GM23338 (cell line): ENCODE results near the gene EML4. TPM values are rescaled to one million over a fixed set of nuclear protein-coding genes. Genes with fewer than 3 reads are reported as not detected.
A peak's percentile ranks its signal among the peaks of the same experiment; 100 is the strongest.

Source experiments
- ATAC-seq: fragments of 200-7000 bp; cut with Tn5 transposase; 3 replicates; pipeline ENCODE4 v1.9.1; 2020
- DNase-seq: peaks from one replicate; pipeline ENCODE4 v3.0.0-alpha.2; 2015; ENCODE audit warnings: low spot score
- H2AFZ ChIP-seq: fragments of 200-600 bp; sonication (generic); 2 replicates; pipeline ENCODE4 v1.8.0; 2016; ENCODE audit warnings: antibody characterized with exemption, mild to moderate bottlenecking, moderate library complexity
- H3F3A ChIP-seq: fragments of 200-600 bp; sonication (generic); replicated peaks from 2 replicates; pipeline ENCODE4 v1.8.0; 2017; ENCODE audit warnings: antibody characterized with exemption, mixed run types, low read depth
- H3K27ac ChIP-seq: fragments of 200-600 bp; sonication (generic); 2 replicates; pipeline ENCODE4 v1.6.1; 2016; ENCODE audit warnings: low read depth
- H3K27me3 ChIP-seq: fragments of 200-600 bp; sonication (generic); 2 replicates; pipeline ENCODE4 v1.8.0; 2016; ENCODE audit warnings: mild to moderate bottlenecking, mixed run types, moderate library complexity; ENCODE audit not compliant: insufficient read depth
- H3K36me3 ChIP-seq: fragments of 200-600 bp; sonication (generic); 2 replicates; pipeline ENCODE4 v1.8.0; 2016; ENCODE audit warnings: mild to moderate bottlenecking; ENCODE audit not compliant: insufficient read depth
- H3K4me1 ChIP-seq: fragments of 200-600 bp; sonication (generic); 2 replicates; pipeline ENCODE4 v1.8.0; 2016; ENCODE audit warnings: mild to moderate bottlenecking, moderate library complexity; ENCODE audit not compliant: insufficient read depth
- H3K4me2 ChIP-seq: fragments of 200-600 bp; sonication (generic); 2 replicates; pipeline ENCODE4 v1.7.1; 2017; ENCODE audit warnings: mixed run types
- H3K4me3 ChIP-seq: fragments of 200-600 bp; sonication (generic); 2 replicates; pipeline ENCODE4 v1.6.1; 2016; ENCODE audit warnings: mixed run types
- H3K79me2 ChIP-seq: fragments of 200-600 bp; sonication (generic); replicated peaks from 2 replicates; pipeline ENCODE4 v1.8.0; 2017; ENCODE audit warnings: mild to moderate bottlenecking; ENCODE audit not compliant: insufficient read depth
- H3K9me2 ChIP-seq: fragments of 200-600 bp; sonication (generic); 2 replicates; pipeline ENCODE4 v1.8.0; 2017; ENCODE audit not compliant: insufficient read depth
- H4K20me1 ChIP-seq: fragments of 200-600 bp; sonication (generic); replicated peaks from 2 replicates; pipeline ENCODE4 v1.8.0; 2017; ENCODE audit warnings: mild to moderate bottlenecking; ENCODE audit not compliant: insufficient read depth
- H3K27ac Mint-ChIP-seq: 2 replicates; pipeline ENCODE4 v1.8.0; 2020; ENCODE audit warnings: inconsistent platforms, mild to moderate bottlenecking, moderate library complexity, mixed read lengths
- H3K27me3 Mint-ChIP-seq: 3 replicates; pipeline ENCODE4 v1.8.0; 2022; ENCODE audit warnings: low read depth, mild to moderate bottlenecking, moderate library complexity, mixed read lengths, inconsistent platforms; ENCODE audit not compliant: insufficient read depth, poor library complexity
- H3K36me3 Mint-ChIP-seq: 3 replicates; pipeline ENCODE4 v1.8.0; 2021; ENCODE audit warnings: low read depth, mild to moderate bottlenecking, inconsistent platforms, moderate library complexity, mixed read lengths
- H3K4me1 Mint-ChIP-seq: 3 replicates; pipeline ENCODE4 v1.8.0; 2020; ENCODE audit warnings: mild to moderate bottlenecking, inconsistent platforms, mixed read lengths
- H3K4me3 Mint-ChIP-seq: 3 replicates; pipeline ENCODE4 v1.8.0; 2021; ENCODE audit warnings: moderate library complexity, mild to moderate bottlenecking, inconsistent platforms, mixed read lengths
- H3K9me3 Mint-ChIP-seq: 3 replicates; pipeline ENCODE4 v1.8.0; 2020; ENCODE audit warnings: moderate library complexity, mild to moderate bottlenecking, inconsistent platforms, mixed read lengths
- CREB1 ChIP-seq: fragments of 250-450 bp; sonication (Bioruptor Pico); IDR thresholded peaks from 2 replicates; pipeline ENCODE4 v1.5.0; 2020; ENCODE audit warnings: low read depth, mild to moderate bottlenecking, moderate library complexity
- EZH2 ChIP-seq: fragments of 200-600 bp; sonication (generic); IDR thresholded peaks from one replicate; pipeline ENCODE4 v1.8.0; 2017; ENCODE audit warnings: antibody characterized with exemption, mild to moderate bottlenecking, low read depth; ENCODE audit not compliant: unreplicated experiment
- EZH2phosphoT487 ChIP-seq: fragments of 200-600 bp; sonication (generic); IDR thresholded peaks from one replicate; pipeline ENCODE4 v1.8.1; 2018; ENCODE audit warnings: antibody characterized with exemption; ENCODE audit not compliant: unreplicated experiment
- JUNB ChIP-seq: IDR thresholded peaks from one replicate; pipeline ENCODE4 v1.6.1; 2016; ENCODE audit warnings: antibody characterized with exemption; ENCODE audit not compliant: unreplicated experiment
- NANOG ChIP-seq: IDR thresholded peaks from 2 replicates; pipeline ENCODE4 v1.6.1; 2016; ENCODE audit warnings: antibody characterized with exemption, borderline replicate concordance
- POLR2AphosphoS5 ChIP-seq: IDR thresholded peaks from 2 replicates; pipeline ENCODE4 v1.6.1; 2016; ENCODE audit warnings: antibody characterized with exemption, low read depth
- STAT1 ChIP-seq: IDR thresholded peaks from one replicate; pipeline ENCODE4 v1.6.1; 2016; ENCODE audit warnings: antibody characterized with exemption; ENCODE audit not compliant: unreplicated experiment
- ZNF331 ChIP-seq: fragments of 250-450 bp; sonication (Bioruptor Pico); IDR thresholded peaks from 2 replicates; pipeline ENCODE4 v1.5.0; 2020; ENCODE audit warnings: low read depth, mild to moderate bottlenecking, moderate library complexity
- polyA plus RNA-seq: library from polyadenylated mRNA; unstranded; fragments of >200 nt; fragmentation: Nextera tagmentation; extraction: Ambion mirVana; gene quantifications from 2 replicates; pipeline ENCODE4 v1.2.1, GENCODE V29; 2016
- total RNA-seq: library from RNA; depleted of rRNA; stranded (reverse); fragments of >200 nt; shearing (Covaris generic); gene quantifications from 2 replicates; pipeline ENCODE4 v1.2.3, GENCODE V29; 2014
- TF ChIP-seq, protein P1 (sequence below): fragments of 250-450 bp; sonication (Bioruptor Pico); IDR thresholded peaks from 2 replicates; pipeline ENCODE4 v1.5.0; 2020; ENCODE audit warnings: mild to moderate bottlenecking, moderate library complexity
- TF ChIP-seq, protein P2 (sequence below), 2 experiments: fragments of 200-600 bp in 1 of 2; sonication (generic) in 1 of 2; conservative IDR thresholded peaks; 2 replicates each; pipeline versions ENCODE4 v1.5.1 to v1.6.1; 2016 to 2017; ENCODE audit warnings: antibody characterized with exemption in 2 of 2, low read depth in 2 of 2, mild to moderate bottlenecking in 2 of 2, moderate library complexity in 1 of 2
- TF ChIP-seq, protein P3 (sequence below): IDR thresholded peaks from 2 replicates; pipeline ENCODE4 v1.6.1; 2016; ENCODE audit warnings: antibody characterized with exemption

EML4 gene
- total and polyA plus RNA-seq, 2 experiments from 2014 or later = 65.3 to 115 TPM

DNA sequence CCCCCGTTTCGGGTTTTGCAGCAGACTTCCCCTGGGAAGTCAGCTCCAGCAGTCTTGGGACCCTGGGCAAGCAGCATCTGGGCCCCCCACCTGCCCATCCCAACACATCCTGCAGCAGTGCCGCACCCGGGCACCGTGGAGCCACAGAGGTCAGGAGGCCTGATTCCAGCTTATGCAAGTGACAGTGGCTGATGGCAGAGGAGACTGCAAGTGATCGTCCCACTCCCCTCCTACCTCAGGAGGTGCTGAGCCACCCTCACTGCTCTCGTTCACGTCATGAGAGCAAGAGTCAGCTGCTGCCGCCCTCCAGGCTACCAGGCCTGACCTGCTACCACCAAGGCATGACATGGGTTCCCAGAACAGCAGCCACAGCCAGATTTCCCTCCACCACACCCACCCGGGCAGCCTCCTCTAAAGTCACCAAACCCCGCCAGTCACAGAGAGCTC is 173.7 kb downstream of the EML4 start:
- Histone ChIP-seq H3K4me2 (no peak overlapping the region), H3K4me3 (no peak overlapping the region), H3K79me2 (peaks cover 50% of the 10 kb centered on the region), H3K9me2 (no peaks in the 10 kb centered on the region), H3K27ac (no peak overlapping the region), H2AFZ (no peak overlapping the region), H3K4me1 (no peaks in the 10 kb centered on the region; the same call in 1 of the 2 replicates), H4K20me1 (peaks cover 13% of the 10 kb centered on the region), H3K36me3 (no peaks in the 10 kb centered on the region; the same call in 1 of the 2 replicates), H3K27me3 (no peaks in the 10 kb centered on the region), H3F3A (peaks cover 3% of the 10 kb centered on the region; the same call in 1 of the 2 replicates)
- peaks cover 21% of the 10 kb centered on the region for H3K27me3 Mint-ChIP-seq
- ATAC-seq (no peak), DNase-seq (no peak)
- H3K4me3 Mint-ChIP-seq = no peak overlapping the region
- H3K36me3 Mint-ChIP-seq = peaks cover 18% of the 10 kb centered on the region
- peaks cover 18% of the 10 kb centered on the region for H3K4me1 Mint-ChIP-seq
- peak overlapping the region; percentile 78 for H3K27ac Mint-ChIP-seq
- TF ChIP-seq, protein P1, sequence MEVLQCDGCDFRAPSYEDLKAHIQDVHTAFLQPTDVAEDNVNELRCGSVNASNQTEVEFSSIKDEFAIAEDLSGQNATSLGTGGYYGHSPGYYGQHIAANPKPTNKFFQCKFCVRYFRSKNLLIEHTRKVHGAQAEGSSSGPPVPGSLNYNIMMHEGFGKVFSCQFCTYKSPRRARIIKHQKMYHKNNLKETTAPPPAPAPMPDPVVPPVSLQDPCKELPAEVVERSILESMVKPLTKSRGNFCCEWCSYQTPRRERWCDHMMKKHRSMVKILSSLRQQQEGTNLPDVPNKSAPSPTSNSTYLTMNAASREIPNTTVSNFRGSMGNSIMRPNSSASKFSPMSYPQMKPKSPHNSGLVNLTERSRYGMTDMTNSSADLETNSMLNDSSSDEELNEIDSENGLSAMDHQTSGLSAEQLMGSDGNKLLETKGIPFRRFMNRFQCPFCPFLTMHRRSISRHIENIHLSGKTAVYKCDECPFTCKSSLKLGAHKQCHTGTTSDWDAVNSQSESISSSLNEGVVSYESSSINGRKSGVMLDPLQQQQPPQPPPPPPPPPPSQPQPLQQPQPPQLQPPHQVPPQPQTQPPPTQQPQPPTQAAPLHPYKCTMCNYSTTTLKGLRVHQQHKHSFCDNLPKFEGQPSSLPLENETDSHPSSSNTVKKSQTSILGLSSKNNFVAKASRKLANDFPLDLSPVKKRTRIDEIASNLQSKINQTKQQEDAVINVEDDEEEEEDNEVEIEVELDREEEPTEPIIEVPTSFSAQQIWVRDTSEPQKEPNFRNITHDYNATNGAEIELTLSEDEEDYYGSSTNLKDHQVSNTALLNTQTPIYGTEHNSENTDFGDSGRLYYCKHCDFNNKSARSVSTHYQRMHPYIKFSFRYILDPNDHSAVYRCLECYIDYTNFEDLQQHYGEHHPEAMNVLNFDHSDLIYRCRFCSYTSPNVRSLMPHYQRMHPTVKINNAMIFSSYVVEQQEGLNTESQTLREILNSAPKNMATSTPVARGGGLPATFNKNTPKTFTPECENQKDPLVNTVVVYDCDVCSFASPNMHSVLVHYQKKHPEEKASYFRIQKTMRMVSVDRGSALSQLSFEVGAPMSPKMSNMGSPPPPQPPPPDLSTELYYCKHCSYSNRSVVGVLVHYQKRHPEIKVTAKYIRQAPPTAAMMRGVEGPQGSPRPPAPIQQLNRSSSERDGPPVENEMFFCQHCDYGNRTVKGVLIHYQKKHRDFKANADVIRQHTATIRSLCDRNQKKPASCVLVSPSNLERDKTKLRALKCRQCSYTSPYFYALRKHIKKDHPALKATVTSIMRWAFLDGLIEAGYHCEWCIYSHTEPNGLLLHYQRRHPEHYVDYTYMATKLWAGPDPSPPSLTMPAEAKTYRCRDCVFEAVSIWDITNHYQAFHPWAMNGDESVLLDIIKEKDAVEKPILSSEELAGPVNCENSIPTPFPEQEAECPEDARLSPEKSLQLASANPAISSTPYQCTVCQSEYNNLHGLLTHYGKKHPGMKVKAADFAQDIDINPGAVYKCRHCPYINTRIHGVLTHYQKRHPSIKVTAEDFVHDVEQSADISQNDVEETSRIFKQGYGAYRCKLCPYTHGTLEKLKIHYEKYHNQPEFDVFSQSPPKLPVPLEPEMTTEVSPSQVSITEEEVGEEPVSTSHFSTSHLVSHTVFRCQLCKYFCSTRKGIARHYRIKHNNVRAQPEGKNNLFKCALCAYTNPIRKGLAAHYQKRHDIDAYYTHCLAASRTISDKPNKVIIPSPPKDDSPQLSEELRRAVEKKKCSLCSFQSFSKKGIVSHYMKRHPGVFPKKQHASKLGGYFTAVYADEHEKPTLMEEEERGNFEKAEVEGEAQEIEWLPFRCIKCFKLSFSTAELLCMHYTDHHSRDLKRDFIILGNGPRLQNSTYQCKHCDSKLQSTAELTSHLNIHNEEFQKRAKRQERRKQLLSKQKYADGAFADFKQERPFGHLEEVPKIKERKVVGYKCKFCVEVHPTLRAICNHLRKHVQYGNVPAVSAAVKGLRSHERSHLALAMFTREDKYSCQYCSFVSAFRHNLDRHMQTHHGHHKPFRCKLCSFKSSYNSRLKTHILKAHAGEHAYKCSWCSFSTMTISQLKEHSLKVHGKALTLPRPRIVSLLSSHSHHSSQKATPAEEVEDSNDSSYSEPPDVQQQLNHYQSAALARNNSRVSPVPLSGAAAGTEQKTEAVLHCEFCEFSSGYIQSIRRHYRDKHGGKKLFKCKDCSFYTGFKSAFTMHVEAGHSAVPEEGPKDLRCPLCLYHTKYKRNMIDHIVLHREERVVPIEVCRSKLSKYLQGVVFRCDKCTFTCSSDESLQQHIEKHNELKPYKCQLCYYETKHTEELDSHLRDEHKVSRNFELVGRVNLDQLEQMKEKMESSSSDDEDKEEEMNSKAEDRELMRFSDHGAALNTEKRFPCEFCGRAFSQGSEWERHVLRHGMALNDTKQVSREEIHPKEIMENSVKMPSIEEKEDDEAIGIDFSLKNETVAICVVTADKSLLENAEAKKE (CRISPR knock-in tag) = no peak
- TF ChIP-seq CREB1 (CRISPR knock-in tag) (no peak), ZNF331 (CRISPR knock-in tag) (no peak), JUNB (no peak), EZH2phosphoT487 (no peak), POLR2AphosphoS5 (no peak), STAT1 (no peak), EZH2 (no peak), NANOG (no peak)
- TF ChIP-seq, protein P2, sequence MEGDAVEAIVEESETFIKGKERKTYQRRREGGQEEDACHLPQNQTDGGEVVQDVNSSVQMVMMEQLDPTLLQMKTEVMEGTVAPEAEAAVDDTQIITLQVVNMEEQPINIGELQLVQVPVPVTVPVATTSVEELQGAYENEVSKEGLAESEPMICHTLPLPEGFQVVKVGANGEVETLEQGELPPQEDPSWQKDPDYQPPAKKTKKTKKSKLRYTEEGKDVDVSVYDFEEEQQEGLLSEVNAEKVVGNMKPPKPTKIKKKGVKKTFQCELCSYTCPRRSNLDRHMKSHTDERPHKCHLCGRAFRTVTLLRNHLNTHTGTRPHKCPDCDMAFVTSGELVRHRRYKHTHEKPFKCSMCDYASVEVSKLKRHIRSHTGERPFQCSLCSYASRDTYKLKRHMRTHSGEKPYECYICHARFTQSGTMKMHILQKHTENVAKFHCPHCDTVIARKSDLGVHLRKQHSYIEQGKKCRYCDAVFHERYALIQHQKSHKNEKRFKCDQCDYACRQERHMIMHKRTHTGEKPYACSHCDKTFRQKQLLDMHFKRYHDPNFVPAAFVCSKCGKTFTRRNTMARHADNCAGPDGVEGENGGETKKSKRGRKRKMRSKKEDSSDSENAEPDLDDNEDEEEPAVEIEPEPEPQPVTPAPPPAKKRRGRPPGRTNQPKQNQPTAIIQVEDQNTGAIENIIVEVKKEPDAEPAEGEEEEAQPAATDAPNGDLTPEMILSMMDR (conservative IDR thresholded peaks at IDR 0.05; ENCODE audit: low read depth in 2 of 2) = no peak
- TF ChIP-seq, protein P3, sequence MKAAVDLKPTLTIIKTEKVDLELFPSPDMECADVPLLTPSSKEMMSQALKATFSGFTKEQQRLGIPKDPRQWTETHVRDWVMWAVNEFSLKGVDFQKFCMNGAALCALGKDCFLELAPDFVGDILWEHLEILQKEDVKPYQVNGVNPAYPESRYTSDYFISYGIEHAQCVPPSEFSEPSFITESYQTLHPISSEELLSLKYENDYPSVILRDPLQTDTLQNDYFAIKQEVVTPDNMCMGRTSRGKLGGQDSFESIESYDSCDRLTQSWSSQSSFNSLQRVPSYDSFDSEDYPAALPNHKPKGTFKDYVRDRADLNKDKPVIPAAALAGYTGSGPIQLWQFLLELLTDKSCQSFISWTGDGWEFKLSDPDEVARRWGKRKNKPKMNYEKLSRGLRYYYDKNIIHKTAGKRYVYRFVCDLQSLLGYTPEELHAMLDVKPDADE = no peak
- H3K9me3 Mint-ChIP-seq = no peaks in the 10 kb centered on the region
